Adrenal gland (tissue), 5 donors: ENCODE data around the gene KIRREL2.

Experiments used
- CTCF ChIP-seq, 6 experiments: fragments of 450-650 bp in 4 of 6; fragments of 200-600 bp in 2 of 6; sonication (generic) in 1 of 6; IDR thresholded peaks; 1 replicate in 5 of 6; 2 replicates in 1 of 6; pipeline versions ENCODE4 v1.5.1 to v1.8.0; 2016 to 2021; ENCODE audit warnings: antibody characterized with exemption in 6 of 6, mild to moderate bottlenecking in 2 of 6, moderate library complexity in 1 of 6
- POLR2A ChIP-seq, 2 donors: fragments of 450-650 bp; IDR thresholded peaks; one replicate each; pipeline ENCODE4 v1.6.1; 2017; ENCODE audit warnings: antibody characterized with exemption in 2 of 2, mild to moderate bottlenecking in 2 of 2, moderate library complexity in 1 of 2
- donor health status: DM: no; HTN: no; CAD: no.

DNA sequence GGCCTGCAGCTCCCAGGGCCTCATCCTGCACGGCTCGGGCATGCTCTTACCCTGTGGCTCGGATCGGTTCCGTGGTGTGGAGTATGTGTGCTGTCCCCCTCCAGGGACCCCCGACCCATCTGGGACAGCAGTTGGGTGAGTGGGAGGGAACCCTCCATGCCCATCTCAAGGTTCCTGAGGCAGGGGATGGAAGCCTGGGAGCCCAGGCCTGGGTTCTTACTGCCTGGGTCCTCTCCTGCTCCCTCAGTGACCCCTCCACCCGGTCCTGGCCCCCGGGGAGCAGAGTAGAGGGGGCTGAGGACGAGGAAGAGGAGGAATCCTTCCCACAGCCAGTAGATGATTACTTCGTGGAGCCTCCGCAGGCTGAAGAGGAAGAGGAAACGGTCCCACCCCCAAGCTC is 14.9 kb downstream of the KIRREL2 start:
- no peak for TF ChIP-seq CTCF (IDR thresholded peaks at IDR 0.05)
- TF ChIP-seq POLR2A (IDR thresholded peaks at IDR 0.05): no peak
